ENCODE results near the gene STPG3.

GRCh38 chr9:137302118-137302448 lies 51.0 kb downstream of the STPG3 start, which contains the start of gene NRARP:
- no peak for TF ChIP-seq EZH2 (IDR thresholded peaks at IDR 0.05; ENCODE audit: low read depth, low read length, severe bottlenecking)
- no peak for TF ChIP-seq CTCF (IDR thresholded peaks at IDR 0.05; ENCODE audit: control extremely low read depth in 1 of 3, insufficient read depth in 1 of 3, low read depth in 1 of 3, low read length in 3 of 3)
- TF ChIP-seq KDM1A (IDR thresholded peaks at IDR 0.05; ENCODE audit: borderline replicate concordance, low read length), result no peak
- TF ChIP-seq ATF3 (IDR thresholded peaks at IDR 0.05; ENCODE audit: insufficient read depth, low read depth, low read length), result no peak
- no peak for TF ChIP-seq RNF2 (IDR thresholded peaks at IDR 0.05; ENCODE audit: borderline replicate concordance, low read depth, low read length, missing control alignments, poor library complexity, severe bottlenecking)
- TF ChIP-seq CHD7 (IDR thresholded peaks at IDR 0.05; ENCODE audit: insufficient replicate concordance, low read length), result no peak
- TF ChIP-seq USF2 (IDR thresholded peaks at IDR 0.05; ENCODE audit: low read length), result no peak
- peak in 1 of 2 experiments; percentile 78; a peak in 1 of 3 replicates for TF ChIP-seq POLR2A (IDR thresholded peaks at IDR 0.05; ENCODE audit: control extremely low read depth in 1 of 2, low read depth in 2 of 2, low read length in 2 of 2)
- no peak for TF ChIP-seq ZNF274 (IDR thresholded peaks at IDR 0.05; ENCODE audit: borderline replicate concordance, extremely low read depth, low read length)
- no peak for TF ChIP-seq BCL11A (IDR thresholded peaks at IDR 0.05; ENCODE audit: low read depth in 2 of 2, low read length in 2 of 2)
- no peak for TF ChIP-seq EP300 (IDR thresholded peaks at IDR 0.05; ENCODE audit: borderline replicate concordance in 1 of 2, low read depth in 2 of 2, low read length in 2 of 2)
- TF ChIP-seq POU5F1 (IDR thresholded peaks at IDR 0.05; ENCODE audit: low read depth, low read length), result peak; percentile 77; the same call in 1 of the 2 replicates
- TF ChIP-seq CHD2 (IDR thresholded peaks at IDR 0.05; ENCODE audit: low read length), result no peak

All from H1 (cell line).